Neutrophil (primary cell): ENCODE measurements around the gene KIAA0930.

Source experiments
- H3K27ac ChIP-seq: fragments of 200-600 bp; sonication (generic); 2 replicates; pipeline ENCODE4 v1.5.1; 2016; ENCODE audit warnings: mild to moderate bottlenecking, moderate library complexity
- H3K27me3 ChIP-seq: fragments of 200-600 bp; sonication (generic); 2 replicates; pipeline ENCODE4 v1.6.0; 2016; ENCODE audit warnings: mild to moderate bottlenecking
- H3K36me3 ChIP-seq: fragments of 200-600 bp; sonication (generic); 2 replicates; pipeline ENCODE4 v1.5.1; 2017
- H3K4me1 ChIP-seq, 2 experiments: fragments of 200-600 bp in 1 of 2; sonication (generic) in 1 of 2; 1 replicate in 1 of 2; 2 replicates in 1 of 2; pipeline versions ENCODE4 v1.5.1 to v1.6.1; 2013 to 2016; ENCODE audit warnings: low read depth in 1 of 2, low read length in 1 of 2, mild to moderate bottlenecking in 1 of 2, moderate library complexity in 1 of 2; ENCODE audit not compliant: control insufficient read depth in 1 of 2, insufficient read depth in 1 of 2
- H3K4me3 ChIP-seq, 2 experiments: fragments of 200-600 bp in 1 of 2; sonication (generic) in 1 of 2; 1 replicate in 1 of 2; 2 replicates in 1 of 2; pipeline ENCODE4 v1.5.1; 2013 to 2016; ENCODE audit warnings: low read depth in 1 of 2, low read length in 1 of 2, mild to moderate bottlenecking in 1 of 2, moderate library complexity in 1 of 2
- H3K9me3 ChIP-seq: fragments of 200-600 bp; sonication (generic); 2 replicates; pipeline ENCODE4 v1.5.1; 2016
- TF ChIP-seq, protein P1 (sequence below): fragments of 200-600 bp; sonication (generic); IDR thresholded peaks from 2 replicates; pipeline ENCODE4 v1.5.1; 2016; ENCODE audit warnings: antibody characterized with exemption

The KIAA0930 gene

DNA sequence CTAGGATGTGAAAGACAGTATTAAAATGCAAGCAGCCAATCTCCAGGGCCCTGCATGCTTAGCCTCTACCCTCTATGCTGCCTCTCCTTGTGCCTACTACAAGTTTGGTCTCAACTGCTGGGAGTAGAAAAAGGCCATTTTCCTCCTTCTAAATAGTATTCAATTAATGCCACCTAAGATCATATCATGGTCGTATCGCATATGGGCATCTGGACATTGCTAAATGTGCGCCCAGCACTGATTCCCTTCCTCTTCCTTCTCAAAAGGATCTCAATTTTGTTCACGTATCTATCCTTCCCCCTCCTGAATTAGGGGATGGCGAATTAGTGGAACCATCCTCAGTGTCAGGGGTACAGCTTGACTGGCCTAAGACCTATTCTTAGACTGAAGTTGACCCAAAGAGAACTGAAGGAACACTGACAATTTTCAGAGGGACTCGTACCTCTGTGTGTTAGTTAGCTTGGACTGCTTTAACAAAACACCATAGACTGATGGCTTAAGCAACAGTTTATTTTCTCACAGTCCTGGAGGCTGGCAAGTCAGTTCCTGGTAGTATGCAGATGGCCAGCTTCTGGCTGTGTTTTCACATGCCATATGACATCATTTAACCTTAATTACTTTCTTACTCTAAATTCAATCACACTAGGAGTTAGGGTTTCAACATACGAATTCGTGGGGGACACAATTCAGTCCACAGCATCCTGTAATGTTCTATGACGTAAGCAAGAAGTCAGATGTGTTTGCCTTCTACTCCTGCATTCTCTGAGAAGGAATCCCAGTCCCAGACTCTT lies 85.4 kb downstream of the KIAA0930 start:
- TF ChIP-seq, protein P1, sequence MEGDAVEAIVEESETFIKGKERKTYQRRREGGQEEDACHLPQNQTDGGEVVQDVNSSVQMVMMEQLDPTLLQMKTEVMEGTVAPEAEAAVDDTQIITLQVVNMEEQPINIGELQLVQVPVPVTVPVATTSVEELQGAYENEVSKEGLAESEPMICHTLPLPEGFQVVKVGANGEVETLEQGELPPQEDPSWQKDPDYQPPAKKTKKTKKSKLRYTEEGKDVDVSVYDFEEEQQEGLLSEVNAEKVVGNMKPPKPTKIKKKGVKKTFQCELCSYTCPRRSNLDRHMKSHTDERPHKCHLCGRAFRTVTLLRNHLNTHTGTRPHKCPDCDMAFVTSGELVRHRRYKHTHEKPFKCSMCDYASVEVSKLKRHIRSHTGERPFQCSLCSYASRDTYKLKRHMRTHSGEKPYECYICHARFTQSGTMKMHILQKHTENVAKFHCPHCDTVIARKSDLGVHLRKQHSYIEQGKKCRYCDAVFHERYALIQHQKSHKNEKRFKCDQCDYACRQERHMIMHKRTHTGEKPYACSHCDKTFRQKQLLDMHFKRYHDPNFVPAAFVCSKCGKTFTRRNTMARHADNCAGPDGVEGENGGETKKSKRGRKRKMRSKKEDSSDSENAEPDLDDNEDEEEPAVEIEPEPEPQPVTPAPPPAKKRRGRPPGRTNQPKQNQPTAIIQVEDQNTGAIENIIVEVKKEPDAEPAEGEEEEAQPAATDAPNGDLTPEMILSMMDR = no peak
- H3K36me3 ChIP-seq = peaks cover 17% of the 10 kb centered on the region
- peak overlapping the region; percentile 93 for H3K27ac ChIP-seq
- H3K4me3 ChIP-seq = no peak overlapping the region
- H3K9me3 ChIP-seq = no peaks in the 10 kb centered on the region
- no peaks in the 10 kb centered on the region for H3K27me3 ChIP-seq
- H3K4me1 ChIP-seq = peaks cover 35 to 46% of the 10 kb centered on the region in 2 experiments

GRCh38 chr22:45154383-45154782 lies 86.3 kb downstream of the KIAA0930 start:
- no peak overlapping the region for H3K4me3 ChIP-seq
- no peaks in the 10 kb centered on the region for H3K27me3 ChIP-seq
- peaks cover 26% of the 10 kb centered on the region for H3K36me3 ChIP-seq
- H3K27ac ChIP-seq = peak overlapping the region; percentile 93
- H3K4me1 ChIP-seq = peaks cover 27 to 38% of the 10 kb centered on the region in 2 experiments
- no peaks in the 10 kb centered on the region for H3K9me3 ChIP-seq
- TF ChIP-seq, protein P1 = no peak

DNA sequence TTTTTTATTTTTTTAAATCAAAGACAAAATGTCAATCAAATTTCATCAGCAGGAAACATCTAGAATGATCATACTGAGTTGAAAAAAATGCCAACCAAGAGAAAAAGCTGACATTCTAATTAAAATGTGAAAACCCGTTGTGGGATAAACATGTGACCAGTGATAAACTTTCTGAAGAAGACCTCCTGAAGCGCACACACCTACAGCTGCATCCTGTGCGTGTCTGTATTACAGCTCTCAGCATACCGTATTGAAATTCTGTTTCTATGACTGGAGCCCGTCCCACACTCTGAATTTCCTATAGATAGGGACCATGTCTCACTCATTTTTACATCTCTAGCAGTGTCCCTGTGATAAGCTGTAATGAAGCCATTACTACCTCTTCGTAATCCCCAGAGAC lies 89.2 kb downstream of the KIAA0930 start:
- peaks cover 4 to 16% of the 10 kb centered on the region in 2 experiments for H3K4me1 ChIP-seq
- H3K36me3 ChIP-seq = peaks cover 20% of the 10 kb centered on the region
- H3K27me3 ChIP-seq = no peaks in the 10 kb centered on the region
- H3K27ac ChIP-seq = no peak overlapping the region
- no peak overlapping the region for H3K4me3 ChIP-seq
- TF ChIP-seq, protein P1 = no peak
- no peaks in the 10 kb centered on the region for H3K9me3 ChIP-seq

DNA sequence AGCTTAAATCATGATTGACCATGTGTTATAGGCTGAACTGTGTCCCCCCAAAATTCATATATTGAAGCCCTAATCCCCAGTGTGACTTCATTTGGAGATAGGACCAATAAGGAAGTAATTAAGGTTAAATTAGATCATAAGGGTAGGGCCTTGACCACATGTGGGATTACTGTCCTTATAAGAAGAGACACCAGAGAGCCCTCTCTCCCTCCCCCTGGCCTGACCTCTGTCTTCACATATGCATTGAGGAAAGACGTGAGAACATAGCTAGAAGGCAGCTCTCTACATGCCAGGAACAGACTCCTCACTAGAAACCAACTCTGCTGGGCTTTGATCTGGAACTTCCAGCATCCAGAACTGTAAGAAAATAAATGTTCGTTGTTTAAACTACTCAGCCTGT lies 90.6 kb downstream of the KIAA0930 start:
- peaks cover 17% of the 10 kb centered on the region for H3K36me3 ChIP-seq
- TF ChIP-seq, protein P1 = no peak

DNA sequence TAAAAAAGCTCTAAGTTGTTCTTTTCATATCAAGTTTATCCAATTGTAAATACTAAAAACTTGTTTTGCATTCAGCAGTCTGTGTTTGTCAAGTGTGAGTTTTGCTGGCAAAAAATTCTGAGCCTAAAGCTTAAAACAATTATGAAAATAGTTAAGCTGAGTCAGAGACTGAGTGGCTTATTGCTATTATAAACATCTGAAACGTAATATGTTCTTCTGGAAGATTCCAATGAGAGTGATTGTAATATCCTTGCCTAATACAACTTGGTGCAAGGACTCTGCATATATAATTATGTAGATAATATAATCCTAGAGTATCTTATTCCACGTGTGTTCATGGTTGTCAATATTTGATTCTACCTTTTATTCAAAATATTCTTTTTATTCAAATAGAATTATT lies 91.0 kb downstream of the KIAA0930 start:
- H3K36me3 ChIP-seq = peaks cover 17% of the 10 kb centered on the region
- H3K9me3 ChIP-seq = no peaks in the 10 kb centered on the region
- TF ChIP-seq, protein P1 = no peak
- peaks cover 0 to 3% of the 10 kb centered on the region in 2 experiments for H3K4me1 ChIP-seq
- no peak overlapping the region for H3K27ac ChIP-seq
- no peak overlapping the region for H3K4me3 ChIP-seq
- no peaks in the 10 kb centered on the region for H3K27me3 ChIP-seq

More for the DNA sequence above, 90.6 kb downstream of the KIAA0930 start:
- Histone ChIP-seq H3K4me3 (no peak overlapping the region), H3K9me3 (no peaks in the 10 kb centered on the region), H3K27ac (no peak overlapping the region), H3K27me3 (no peaks in the 10 kb centered on the region), H3K4me1 (peaks cover 3 to 7% of the 10 kb centered on the region in 2 experiments)
